Esophagus (tissue), 2 donors: Measurements from ENCODE around the gene PKD1L1. TPM values are rescaled to one million over a fixed set of nuclear protein-coding genes. Genes with fewer than 3 reads are reported as not detected.
A peak's percentile ranks its signal among the peaks of the same experiment; 100 is the strongest.
"Not testable (repeated sequence)": the region's sequence is repeated elsewhere in the genome, so short reads cannot be mapped to it uniquely, and the experiment has no call there.

ENCODE experiments used
- H3K27ac ChIP-seq, 2 donors: one replicate each; pipeline ENCODE4 v1.5.1; 2013; ENCODE audit warnings: low read depth in 2 of 2, mild to moderate bottlenecking in 2 of 2, inconsistent platforms in 1 of 2, low read length in 1 of 2, moderate library complexity in 1 of 2
- H3K27me3 ChIP-seq, 2 donors: one replicate each; pipeline ENCODE4 v1.6.1; 2013; ENCODE audit warnings: low read length in 2 of 2, control low read depth in 1 of 2, mild to moderate bottlenecking in 1 of 2; ENCODE audit not compliant: insufficient read depth in 2 of 2, control insufficient read depth in 1 of 2
- H3K36me3 ChIP-seq, 2 donors: one replicate each; pipeline ENCODE4 v1.6.1; 2013; ENCODE audit warnings: low read length in 1 of 2; ENCODE audit not compliant: control insufficient read depth in 2 of 2, insufficient read depth in 2 of 2
- H3K4me1 ChIP-seq, 2 donors: one replicate each; pipeline ENCODE4 v1.6.1; 2013; ENCODE audit warnings: low read length in 1 of 2; ENCODE audit not compliant: control insufficient read depth in 2 of 2, insufficient read depth in 2 of 2
- H3K4me3 ChIP-seq, 2 donors: one replicate each; pipeline ENCODE4 v1.5.1; 2013; ENCODE audit warnings: low read length in 2 of 2, mild to moderate bottlenecking in 2 of 2, low read depth in 1 of 2, moderate library complexity in 1 of 2
- H3K9me3 ChIP-seq, 2 donors: one replicate each; pipeline ENCODE4 v1.6.1; 2013; ENCODE audit warnings: mild to moderate bottlenecking in 2 of 2, low read depth in 1 of 2, low read length in 1 of 2, moderate library complexity in 1 of 2; ENCODE audit not compliant: control insufficient read depth in 2 of 2, insufficient read depth in 1 of 2
- WGBS, 2 donors: extraction: QIAGEN DNeasy Blood & Tissue Kit; methylation state at CpG; one replicate each; pipeline ENCODE4 v1.1.7; 2013; 5-methylcytosine and 5-hydroxymethylcytosine counted together
- polyA plus RNA-seq, 2 donors: library from polyadenylated mRNA; stranded (reverse); fragments of 200-250 nt; gene quantifications; one replicate each; pipeline ENCODE4 v1.2.3, GENCODE V29; 2013
- donor health status: healthy with polysubstance abuse.
- donor health status: Bipolar disorder and iron deficiency.

Gene PKD1L1
- polyA plus RNA-seq, 2 donors = 0.08 to 0.25 TPM

DNA sequence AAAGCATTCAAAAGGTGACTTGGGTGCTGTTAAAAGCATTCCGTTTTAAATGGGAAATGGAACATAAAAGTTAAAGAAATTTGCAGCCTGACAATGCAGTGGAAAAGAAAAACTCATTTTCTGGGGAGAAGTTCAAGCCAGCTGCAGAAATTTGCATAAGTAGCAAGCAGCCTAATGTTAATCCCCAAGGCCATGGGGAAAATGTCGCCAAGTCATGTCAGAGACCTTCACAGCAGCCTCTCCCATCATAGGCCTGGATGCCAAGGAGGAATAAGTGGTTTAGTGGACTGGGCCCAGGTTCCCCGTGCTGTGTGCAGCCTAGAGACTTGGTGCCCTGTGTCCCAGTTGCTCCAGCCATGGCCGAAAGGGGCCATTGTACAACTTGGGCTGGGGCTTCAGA, 154.2 kb downstream of the PKD1L1 start:
- Histone ChIP-seq H3K36me3 (no peaks in the 10 kb centered on the region), H3K27me3 (no peaks in the 10 kb centered on the region), H3K4me3 (no peak overlapping the region), H3K9me3 (no peaks in the 10 kb centered on the region), H3K4me1 (no peaks in the 10 kb centered on the region), H3K27ac (no peak overlapping the region)
- 41 to 49% methylated on average over 4 of the region's 4 CpGs for WGBS, 2 donors

DNA sequence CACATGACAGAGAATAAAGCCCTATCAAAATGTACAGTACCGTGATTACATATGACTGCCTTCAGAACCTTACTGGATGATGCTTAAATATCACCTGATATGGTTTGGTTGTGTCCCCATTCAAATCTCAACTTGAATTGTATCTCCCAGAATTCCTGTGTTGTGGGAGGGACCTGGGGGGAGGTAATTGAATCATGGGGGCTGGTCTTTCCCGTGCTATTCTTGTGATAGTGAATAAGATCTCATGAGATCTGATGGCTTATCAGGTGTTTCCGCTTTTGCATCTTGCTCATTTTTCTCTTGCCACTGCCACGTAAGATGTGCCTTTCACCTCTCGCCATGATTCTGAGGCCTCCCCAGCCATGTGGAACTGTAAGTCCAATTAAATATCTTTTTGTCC, 155.1 kb downstream of the PKD1L1 start:
- not testable (repeated sequence) for H3K4me3 ChIP-seq, H3K36me3 ChIP-seq, H3K27ac ChIP-seq, H3K9me3 ChIP-seq, H3K4me1 ChIP-seq, H3K27me3 ChIP-seq
- WGBS, 2 donors = 57 to 72% methylated on average over 5 of the region's 5 CpGs

GRCh38 chr7:47792521-47793121, 155.6 kb downstream of the PKD1L1 start:
- 55 to 74% methylated on average over 3 of the region's 3 CpGs for WGBS, 2 donors
- H3K27me3 ChIP-seq = no peaks in the 10 kb centered on the region
- no peak overlapping the region for H3K27ac ChIP-seq
- H3K36me3 ChIP-seq = no peaks in the 10 kb centered on the region
- no peaks in the 10 kb centered on the region for H3K4me1 ChIP-seq
- H3K9me3 ChIP-seq = no peaks in the 10 kb centered on the region
- no peak overlapping the region for H3K4me3 ChIP-seq

DNA sequence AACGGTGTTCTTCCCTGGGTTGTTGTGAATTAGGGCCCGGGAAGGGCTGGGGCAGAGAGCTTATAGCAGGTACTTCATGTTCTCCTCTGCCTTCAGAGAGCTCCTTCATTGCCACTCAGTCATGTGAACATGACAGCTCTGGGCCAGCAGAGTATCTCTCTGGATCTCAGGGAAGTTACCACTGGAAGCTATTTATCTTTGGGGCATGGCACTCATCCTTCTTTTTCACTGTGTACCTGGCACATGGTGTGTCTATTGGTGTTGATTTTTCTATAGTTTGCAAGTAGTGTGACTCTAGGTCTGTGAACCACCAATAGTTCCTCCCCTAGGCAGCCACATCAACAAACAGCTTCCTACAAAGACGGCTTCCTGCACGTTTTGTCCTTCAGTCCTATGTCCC, 156.6 kb downstream of the PKD1L1 start:
- H3K36me3 ChIP-seq = no peaks in the 10 kb centered on the region
- 73 to 83% methylated on average over 4 of the region's 4 CpGs for WGBS, 2 donors
- no peaks in the 10 kb centered on the region for H3K4me1 ChIP-seq
- H3K27ac ChIP-seq = no peak overlapping the region
- H3K4me3 ChIP-seq = no peak overlapping the region
- no peaks in the 10 kb centered on the region for H3K9me3 ChIP-seq
- H3K27me3 ChIP-seq = no peaks in the 10 kb centered on the region

- no peaks in the 10 kb centered on the region for H3K36me3 ChIP-seq
- no peak overlapping the region for H3K27ac ChIP-seq
- peaks cover 0 to 2% of the 10 kb centered on the region in 2 donors for H3K4me1 ChIP-seq
- H3K9me3 ChIP-seq = no peaks in the 10 kb centered on the region
- no peak overlapping the region for H3K4me3 ChIP-seq
- no peaks in the 10 kb centered on the region for H3K27me3 ChIP-seq
- 94% methylated on average over 4 of the region's 4 CpGs for WGBS, 2 donors
Measured at GRCh38 chr7:47788083-47788482, 160.2 kb downstream of the PKD1L1 start.

DNA sequence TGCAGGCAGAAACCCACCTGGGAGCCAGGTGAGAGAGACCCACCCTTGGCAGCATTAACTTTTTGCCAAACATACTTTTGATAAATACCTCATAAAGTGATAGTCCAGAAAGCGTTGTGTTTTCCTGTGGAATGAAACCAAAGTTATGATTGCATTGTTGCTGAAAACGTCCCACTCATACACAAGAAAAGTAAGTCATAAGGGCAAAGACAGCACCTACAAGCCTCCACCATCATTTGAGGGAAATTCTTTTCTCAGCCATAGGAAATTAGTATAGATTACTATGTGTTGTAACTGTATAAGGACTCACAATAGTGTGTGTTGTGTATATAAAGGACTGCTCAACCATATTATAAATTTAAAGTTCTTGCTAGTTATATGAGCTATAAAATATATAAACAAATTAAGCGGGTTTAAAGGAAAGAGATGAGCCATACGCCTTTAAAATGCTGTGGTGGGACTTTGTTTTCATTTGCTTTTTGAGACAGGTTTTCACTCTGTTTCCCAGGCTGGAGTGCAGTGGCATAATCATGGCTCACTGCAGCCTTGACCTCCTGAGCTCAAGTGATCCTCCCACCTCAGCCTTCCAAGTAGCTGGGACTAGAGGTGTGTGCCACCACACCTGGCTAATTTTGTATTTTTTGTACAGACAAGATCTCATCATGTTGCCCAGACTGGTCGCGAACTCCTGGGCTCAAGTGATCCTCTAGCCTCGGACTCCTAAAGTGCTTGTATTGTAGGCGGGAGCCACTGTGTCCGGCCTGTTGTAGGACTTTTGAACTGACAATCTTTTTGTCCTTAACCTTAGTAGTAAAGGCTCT, 160.8 kb downstream of the PKD1L1 start:
- H3K4me1 ChIP-seq = peaks cover 0 to 2% of the 10 kb centered on the region in 2 donors
- peak overlapping the region in 1 of 2 donors; percentile 70 for H3K27ac ChIP-seq
- H3K9me3 ChIP-seq = no peaks in the 10 kb centered on the region
- 75% methylated on average over 9 of the region's 9 CpGs for WGBS, 2 donors
- H3K27me3 ChIP-seq = no peaks in the 10 kb centered on the region
- H3K36me3 ChIP-seq = no peaks in the 10 kb centered on the region
- H3K4me3 ChIP-seq = no peak overlapping the region

- peaks cover 0 to 3% of the 10 kb centered on the region in 2 donors for H3K27me3 ChIP-seq
- no peak overlapping the region for H3K4me3 ChIP-seq
- H3K4me1 ChIP-seq = peaks cover 0 to 2% of the 10 kb centered on the region in 2 donors
- no peaks in the 10 kb centered on the region for H3K9me3 ChIP-seq
- H3K36me3 ChIP-seq = no peaks in the 10 kb centered on the region
- peak overlapping the region; percentile 61 to 73 for H3K27ac ChIP-seq
- WGBS, 2 donors = 23 to 32% methylated on average over 11 of the region's 11 CpGs
Measured at GRCh38 chr7:47786557-47787248, 161.6 kb downstream of the PKD1L1 start.

DNA sequence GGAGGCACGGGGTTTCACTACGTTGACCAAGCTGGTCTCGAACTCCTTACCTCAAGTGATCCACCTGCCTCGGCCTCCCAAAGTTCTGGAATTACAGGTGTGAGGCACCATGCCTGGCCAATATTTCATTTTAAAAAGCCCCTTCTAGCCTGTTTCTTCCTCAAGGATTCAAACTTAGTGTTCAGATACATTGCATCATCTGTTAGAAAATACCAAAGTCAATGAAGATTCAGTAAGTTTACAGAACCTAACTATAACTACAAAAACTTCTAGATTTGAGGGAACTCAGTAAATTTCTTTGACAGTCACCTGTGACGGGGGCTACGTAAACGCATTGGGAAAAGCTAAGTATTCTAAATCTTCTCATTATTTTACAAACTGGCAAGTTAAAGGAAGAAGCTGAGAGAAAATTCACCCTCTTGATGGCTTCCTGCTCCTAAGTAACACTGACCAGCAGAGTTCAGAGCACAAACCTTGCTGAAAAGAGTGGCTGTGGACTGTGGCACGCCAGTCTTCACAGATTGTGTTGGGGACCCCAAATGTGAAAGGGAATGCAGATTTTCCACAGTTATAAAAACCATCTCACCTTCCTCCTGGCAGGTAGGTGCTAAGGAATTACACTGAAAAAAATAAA, 162.2 kb downstream of the PKD1L1 start:
- WGBS, 2 donors = 83 to 85% methylated on average over 8 of the region's 8 CpGs
- no peak overlapping the region for H3K4me3 ChIP-seq
- peak overlapping the region; percentile 17 to 57 for H3K27ac ChIP-seq
- peaks cover 0 to 2% of the 10 kb centered on the region in 2 donors for H3K4me1 ChIP-seq
- H3K9me3 ChIP-seq = no peaks in the 10 kb centered on the region
- peaks cover 0 to 3% of the 10 kb centered on the region in 2 donors for H3K27me3 ChIP-seq
- no peaks in the 10 kb centered on the region for H3K36me3 ChIP-seq

DNA sequence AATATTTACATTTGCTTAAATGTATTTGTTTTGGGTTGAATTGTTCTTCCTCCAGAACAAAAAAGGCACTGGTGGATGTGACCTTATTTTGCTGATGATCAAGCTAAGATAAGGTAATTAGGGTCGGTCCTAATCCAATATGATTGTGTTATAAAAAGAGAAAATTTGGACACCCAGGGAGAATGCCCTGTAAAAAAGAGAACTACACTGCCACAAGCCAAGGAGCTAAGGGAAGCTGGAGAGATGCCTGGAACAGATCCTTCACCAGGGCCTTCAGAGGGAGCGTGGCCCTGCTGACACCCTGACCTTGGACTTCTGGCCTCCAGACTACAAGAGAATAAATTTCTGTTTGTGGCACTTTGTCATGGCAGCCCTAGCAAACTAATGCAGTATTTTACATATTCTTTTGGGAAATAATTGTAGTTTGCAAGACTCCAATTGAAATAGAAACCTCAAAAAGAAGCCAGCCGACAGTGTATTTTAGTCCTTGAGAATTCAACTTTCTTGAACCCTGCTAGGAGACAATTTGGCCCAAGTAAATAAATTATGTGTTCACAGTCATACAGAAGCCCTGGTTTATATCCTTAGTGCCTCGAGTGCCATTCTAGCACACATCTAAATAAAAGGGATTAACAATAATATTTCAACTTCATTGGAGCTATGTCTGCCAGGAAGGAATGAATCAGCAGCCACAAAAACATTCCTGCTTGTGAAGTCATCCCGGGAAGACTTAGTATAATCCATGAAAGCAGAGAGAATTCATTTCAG, 164.6 kb downstream of the PKD1L1 start:
- H3K27ac ChIP-seq = peak overlapping the region; percentile 59 to 65

More for the DNA sequence above, 164.6 kb downstream of the PKD1L1 start:
- Histone ChIP-seq H3K36me3 (no peaks in the 10 kb centered on the region), H3K4me3 (no peak overlapping the region), H3K4me1 (peaks cover 0 to 2% of the 10 kb centered on the region in 2 donors), H3K27me3 (peaks cover 0 to 3% of the 10 kb centered on the region in 2 donors), H3K9me3 (no peaks in the 10 kb centered on the region)
- 25 to 46% methylated on average over 5 of the region's 5 CpGs for WGBS, 2 donors
